Inferior parietal cortex (tissue), 1 donor: ENCODE data around the gene KCNH4.
"Not testable (repeated sequence)": the region's sequence is repeated elsewhere in the genome, so short reads cannot be mapped to it uniquely, and the experiment has no call there.

Source experiments
- DNase-seq: peaks from one replicate; pipeline ENCODE4 v3.0.0-alpha.2; 2016; ENCODE audit errors: extremely low spot score

KCNH4 gene

GRCh38 chr17:42178817-42179216 is 2.1 kb downstream of the KCNH4 start:
- DNase-seq = no peak

- DNase-seq = no peak
Observed at GRCh38 chr17:42177684-42178083, 3.3 kb downstream of the KCNH4 start.

GRCh38 chr17:42174126-42174783 is 6.7 kb downstream of the KCNH4 start:
- DNase-seq = peak; percentile 52

GRCh38 chr17:42171831-42172230 is 9.1 kb downstream of the KCNH4 start:
- no peak for DNase-seq

- DNase-seq = no peak
Observed at GRCh38 chr17:42169351-42169750, 11.6 kb downstream of the KCNH4 start.

GRCh38 chr17:42167807-42168206 is 13.1 kb downstream of the KCNH4 start:
- DNase-seq = no peak

GRCh38 chr17:42166196-42166763 is 14.7 kb downstream of the KCNH4 start:
- DNase-seq = no peak

GRCh38 chr17:42165751-42166150 is 15.2 kb downstream of the KCNH4 start:
- no peak for DNase-seq

- DNase-seq = no peak
Observed at GRCh38 chr17:42163696-42164407, 17.1 kb downstream of the KCNH4 start.

- DNase-seq = no peak
Observed at GRCh38 chr17:42163113-42163512, 17.8 kb downstream of the KCNH4 start.

- no peak for DNase-seq
Observed at GRCh38 chr17:42160531-42160910, 20.4 kb downstream of the KCNH4 start.

- no peak for DNase-seq
Observed at GRCh38 chr17:42159796-42160530, 21.0 kb downstream of the KCNH4 start.

- no peak for DNase-seq
Observed at GRCh38 chr17:42155614-42156045, 25.3 kb downstream of the KCNH4 start.

GRCh38 chr17:42153919-42154742 is 26.8 kb downstream of the KCNH4 start:
- no peak for DNase-seq

GRCh38 chr17:42146911-42147607 is 33.9 kb downstream of the KCNH4 start:
- no peak for DNase-seq

GRCh38 chr17:42143138-42143537 is 37.8 kb downstream of the KCNH4 start:
- not testable (repeated sequence) for DNase-seq

- no peak for DNase-seq
Observed at GRCh38 chr17:42142371-42142896, 38.5 kb downstream of the KCNH4 start.

GRCh38 chr17:42141382-42141781 is 39.6 kb downstream of the KCNH4 start:
- DNase-seq = no peak

- DNase-seq = not testable (repeated sequence)
Observed at GRCh38 chr17:42140690-42141089, 40.3 kb downstream of the KCNH4 start.

GRCh38 chr17:42138749-42139492 is 42.0 kb downstream of the KCNH4 start:
- no peak for DNase-seq
